K562 (cell line): ENCODE data around the gene NUB1. TPM values are rescaled to one million over a fixed set of nuclear protein-coding genes. Genes with fewer than 3 reads are reported as not detected.

Experiments
- ATAC-seq: fragments of 200-7000 bp; cut with Tn5 transposase; 3 replicates; pipeline ENCODE4 v1.9.1; 2020; ENCODE audit warnings: moderate library complexity
- BruUV-seq: library from RNA; stranded (reverse); fragments of 400-500 nt; replicated peaks from 2 replicates; lab custom pipeline; 2021; lab: Mats Ljungman, UMichigan
- CTCF ChIA-PET: fragments of 300-600 bp; formaldehyde crosslinking; extraction: SDS; loops from one replicate; lab custom pipeline; 2021; ENCODE audit warnings: low intra/inter-chr PET ratio; lab: Yijun Ruan, JAX
- POLR2A ChIA-PET: fragments of 300-600, 350-650 bp; sonication (Branson Sonifier 250); formaldehyde crosslinking; extraction: SDS; loops from one replicate; lab custom pipeline; 2021; ENCODE audit warnings: antibody characterized with exemption, inconsistent platforms; lab: Yijun Ruan, JAX
- DNase-seq, 4 experiments: peaks; one replicate each; pipeline versions ENCODE4 v3.0.0 to v3.0.0-alpha.2; 2011 to 2018; ENCODE audit warnings: low spot score in 3 of 4, mixed read lengths in 3 of 4; ENCODE audit errors: extremely low read depth in 1 of 4
- FAIRE-seq: peaks from 2 replicates; lab custom pipeline; 2011; peaks lifted over from hg19 to GRCh38; lab: Jason Lieb, UNC
- H2AFZ ChIP-seq: 2 replicates; pipeline ENCODE4 v1.6.0; 2011; ENCODE audit warnings: low read depth, low read length, control low read depth, inconsistent platforms
- H3K27ac ChIP-seq: fragments of 200-600 bp; 3 replicates; pipeline ENCODE4 v1.8.0; 2011; ENCODE audit warnings: low read depth, mild to moderate bottlenecking, control low read depth, inconsistent platforms, low read length, moderate library complexity, mixed read lengths; ENCODE audit errors: extremely low read depth
- H3K27me3 ChIP-seq, 2 experiments: fragments of 300-600 bp in 1 of 2; 2 replicates in 1 of 2; 3 replicates in 1 of 2; pipeline versions ENCODE4 v1.6.0 to v1.8.0; 2011; ENCODE audit warnings: inconsistent platforms in 2 of 2, low read length in 2 of 2, mild to moderate bottlenecking in 1 of 2, mixed read lengths in 1 of 2, moderate library complexity in 1 of 2; ENCODE audit not compliant: control insufficient read depth in 2 of 2, insufficient read depth in 2 of 2
- H3K36me3 ChIP-seq: fragments of 300-600 bp; 3 replicates; pipeline ENCODE4 v1.8.0; 2011; ENCODE audit warnings: mild to moderate bottlenecking, low read length, inconsistent platforms; ENCODE audit not compliant: control insufficient read depth, insufficient read depth
- H3K4me1 ChIP-seq, 2 experiments: fragments of 200-600 bp in 1 of 2; replicated peaks in 1 of 2; 2 replicates in 1 of 2; 3 replicates in 1 of 2; pipeline versions ENCODE4 v1.5.1 to v1.8.0; 2011; ENCODE audit warnings: inconsistent platforms in 2 of 2, low read length in 2 of 2, mild to moderate bottlenecking in 1 of 2, mixed read lengths in 1 of 2, moderate library complexity in 1 of 2; ENCODE audit not compliant: control insufficient read depth in 2 of 2, insufficient read depth in 2 of 2
- H3K4me2 ChIP-seq: 2 replicates; pipeline ENCODE4 v1.6.1; 2011; ENCODE audit warnings: low read length, control low read depth, inconsistent platforms, mixed read lengths; ENCODE audit not compliant: insufficient read depth
- H3K4me3 ChIP-seq: fragments of 200-600 bp; sonication (generic), shearing (Covaris generic); 2 replicates; pipeline ENCODE4 v1.5.1; 2016; ENCODE audit warnings: control low read depth, inconsistent platforms
- H3K79me2 ChIP-seq: fragments of 200-600 bp; 3 replicates; pipeline ENCODE4 v1.8.0; 2011; ENCODE audit warnings: low read length, inconsistent platforms; ENCODE audit not compliant: control insufficient read depth, insufficient read depth
- H3K9ac ChIP-seq, 2 experiments: 2 replicates each; pipeline versions ENCODE4 v1.6.0 to v1.6.1; 2011; ENCODE audit warnings: low read depth in 2 of 2, low read length in 2 of 2, control low read depth in 1 of 2, inconsistent platforms in 1 of 2, mild to moderate bottlenecking in 1 of 2, mixed read lengths in 1 of 2; ENCODE audit not compliant: insufficient read depth in 1 of 2
- H3K9me1 ChIP-seq: one replicate; pipeline ENCODE4 v1.6.0; 2011; ENCODE audit warnings: inconsistent platforms, mild to moderate bottlenecking, low read length, moderate library complexity; ENCODE audit not compliant: control insufficient read depth, insufficient read depth
- H3K9me3 ChIP-seq: replicated peaks from 2 replicates; pipeline ENCODE4 v1.5.1; 2011; ENCODE audit warnings: low read depth, low read length, inconsistent platforms; ENCODE audit not compliant: control insufficient read depth, insufficient read depth
- H4K20me1 ChIP-seq: replicated peaks from 2 replicates; pipeline ENCODE4 v1.6.1; 2011; ENCODE audit warnings: low read length, inconsistent platforms, mixed read lengths; ENCODE audit not compliant: control insufficient read depth, insufficient read depth
- ATF7 ChIP-seq: fragments of 450-650 bp; IDR thresholded peaks from 2 replicates; pipeline ENCODE4 v1.7.1; 2014; ENCODE audit warnings: mild to moderate bottlenecking, moderate library complexity
- CTBP1 ChIP-seq: fragments of 450-650 bp; IDR thresholded peaks from 2 replicates; pipeline ENCODE4 v1.6.1; 2016; ENCODE audit warnings: borderline replicate concordance
- E2F3 ChIP-seq: fragments of 250-450 bp; sonication (Bioruptor Pico); IDR thresholded peaks from 2 replicates; pipeline ENCODE4 v1.4.0; 2020; ENCODE audit warnings: mild to moderate bottlenecking
- GTF2F1 ChIP-seq: IDR thresholded peaks from 2 replicates; pipeline ENCODE4 v1.6.1; 2011; ENCODE audit warnings: low read depth, low read length, improper control_type of control experiment
- NUFIP1 ChIP-seq: fragments of 450-650 bp; IDR thresholded peaks from 2 replicates; pipeline ENCODE4 v1.6.1; 2018; ENCODE audit not compliant: partially characterized antibody
- RB1 ChIP-seq: fragments of 450-650 bp; IDR thresholded peaks from 2 replicates; pipeline ENCODE4 v1.6.1; 2017; ENCODE audit warnings: low read depth, mild to moderate bottlenecking
- SOX6 ChIP-seq: fragments of 450-650 bp; IDR thresholded peaks from 2 replicates; pipeline ENCODE4 v1.6.1; 2014; ENCODE audit warnings: mild to moderate bottlenecking
- ZNF23 ChIP-seq: fragments of 250-450 bp; sonication (Bioruptor Pico); IDR thresholded peaks from 2 replicates; pipeline ENCODE4 v1.4.0; 2020; ENCODE audit warnings: mild to moderate bottlenecking
- ZNF398 ChIP-seq: fragments of 250-450 bp; sonication (Bioruptor Pico); IDR thresholded peaks from 2 replicates; pipeline ENCODE4 v1.8.0; 2021; ENCODE audit warnings: moderate library complexity, mild to moderate bottlenecking, inconsistent platforms
- ZNF609 ChIP-seq: sonication (generic); formaldehyde crosslinking; IDR thresholded peaks from 2 replicates; pipeline ENCODE4 v1.8.1; 2023; ENCODE audit warnings: missing genetic modification reagents, mild to moderate bottlenecking, borderline replicate concordance
- WGBS: fragments of 100-300 bp; shearing (Covaris generic); methylation state at CpG from one replicate; pipeline ENCODE4 v1.1.6; 2016; ENCODE audit warnings: low coverage, mixed read lengths; ENCODE audit not compliant: insufficient coverage; ENCODE audit errors: missing lambda C conversion rate; 5-methylcytosine and 5-hydroxymethylcytosine counted together
- in situ Hi-C: fragments of 300-500 bp; cut with MboI; formaldehyde crosslinking; loops from 4 replicates; pipeline ENCODE4 v1.15.0; 2018; ENCODE audit warnings: inconsistent platforms, mixed read lengths
- intact Hi-C: fragments of 100-400 bp; cut with micrococcal nuclease; formaldehyde crosslinking; loops from 2 replicates; pipeline ENCODE4 v1.14.2; 2022
- polyA plus RNA-seq, 8 experiments: library from polyadenylated mRNA; depleted of rRNA in 4 of 8; stranded (reverse) in 5 of 8; unstranded in 3 of 8; fragments of >200 nt; fragmentation: Nextera tagmentation in 2 of 8; fragmentation: Illumina TruSeq in 1 of 8; extraction: Ambion mirVana in 2 of 8; extraction: Trizol in 1 of 8; gene quantifications; 2 replicates each; pipeline versions ENCODE4 v1.2.1 to v1.2.3, GENCODE V29; 2011 to 2014; ENCODE audit warnings: inconsistent platforms in 1 of 8, missing spikeins in 1 of 8
- total RNA-seq, 7 experiments: library from RNA; depleted of rRNA in 6 of 7; stranded (reverse); fragments of >200 nt in 6 of 7; fragmentation: Illumina TruSeq in 2 of 7; extraction: Trizol in 2 of 7; gene quantifications; 2 replicates each; pipeline versions ENCODE4 v1.2.1 to v1.2.3, GENCODE V29; 2011 to 2021; ENCODE audit warnings: low replicate concordance in 1 of 7
- TF ChIP-seq, protein P1 (sequence below): IDR thresholded peaks from 3 replicates; pipeline ENCODE4 v1.6.1; 2011; ENCODE audit warnings: borderline replicate concordance, mild to moderate bottlenecking, moderate library complexity; ENCODE audit not compliant: insufficient read length; ENCODE audit errors: extremely low read depth

NUB1 gene
- total and polyA plus RNA-seq, 9 of the 15 experiments (the other 6 are each of a cell fraction or from before 2014, with no cell fraction given) = 43.2 to 159 (median 85.2) TPM

DNA sequence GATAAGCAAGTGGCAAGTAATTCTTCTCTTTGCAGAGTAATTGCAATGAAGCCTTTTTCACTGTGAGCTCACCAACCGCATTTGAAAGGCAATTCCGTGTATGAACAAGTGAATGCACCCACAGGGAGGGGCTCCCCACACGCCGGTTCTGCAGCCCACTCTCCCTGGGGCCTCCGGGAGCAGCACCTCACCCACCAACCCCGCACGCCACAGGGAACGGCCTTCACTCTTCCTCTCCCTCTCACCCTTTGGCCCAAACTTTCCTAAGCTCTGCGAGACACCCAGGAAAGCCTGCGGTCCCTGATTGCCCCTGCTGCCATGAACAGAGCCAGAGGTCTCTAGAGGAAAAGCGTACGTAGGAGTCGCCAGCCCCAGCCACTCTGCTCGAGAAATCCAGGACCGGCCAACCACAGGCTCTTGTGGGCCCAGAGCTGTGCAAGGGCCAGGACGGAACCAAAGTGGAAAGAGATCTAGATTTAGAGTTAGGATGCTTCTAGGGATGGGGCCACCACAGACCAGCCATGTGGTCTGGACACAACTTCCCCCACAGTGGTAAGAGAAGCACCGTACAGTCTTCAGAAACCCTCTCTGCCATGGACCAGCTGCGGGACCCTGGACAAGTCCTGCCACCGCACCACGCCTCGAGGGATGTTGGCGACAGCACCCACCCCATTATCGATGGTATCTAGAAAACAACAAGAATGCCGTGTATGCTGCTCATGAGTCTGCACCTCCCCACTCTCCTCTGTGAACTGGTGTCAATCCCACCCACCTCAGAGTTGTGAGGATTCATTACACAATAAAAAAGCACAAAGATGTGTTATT lies 64.7 kb downstream of the NUB1 start:
- no TSS peak for BruUV-seq
- Histone ChIP-seq H2AFZ (peak overlapping the region; percentile 86), H3K4me2 (no peak overlapping the region), H3K4me3 (no peak overlapping the region), H3K9me3 (no peaks in the 10 kb centered on the region; the same call in 1 of the 2 replicates), H3K9ac (peak overlapping the region in 1 of 2 experiments; percentile 75; a peak in 2 of 4 replicates), H3K9me1 (no peaks in the 10 kb centered on the region), H3K79me2 (no peaks in the 10 kb centered on the region), H3K27me3 (peaks cover 0 to 3% of the 10 kb centered on the region in 2 experiments; a peak in 1 of 5 replicates), H3K4me1 (peaks cover 31 to 50% of the 10 kb centered on the region in 2 experiments), H3K27ac (no peak overlapping the region), H4K20me1 (no peaks in the 10 kb centered on the region), H3K36me3 (no peaks in the 10 kb centered on the region)
- in situ Hi-C loops = no loop called here
- ATAC-seq (no peak), FAIRE-seq (no peak), DNase-seq (no peak)
- WGBS = 67% methylated on average over 24 of the region's 24 CpGs
- CTCF ChIA-PET = no interaction called here
- intact Hi-C loops = no loop called here
- POLR2A ChIA-PET = interaction anchor here (0.6 kb wide), 1 partner anchor 1013 kb away, joined by 4 read pairs; no protein-coding TSS in a partner anchor
- TF ChIP-seq ATF7 (no peak), NUFIP1 (no peak), ZNF398 (CRISPR knock-in tag) (no peak), RB1 (no peak), ZNF609 (CRISPR knock-in tag) (no peak), CTBP1 (no peak), E2F3 (CRISPR knock-in tag) (no peak), ZNF23 (CRISPR knock-in tag) (no peak), GTF2F1 (no peak), SOX6 (no peak)
- TF ChIP-seq, protein P1, sequence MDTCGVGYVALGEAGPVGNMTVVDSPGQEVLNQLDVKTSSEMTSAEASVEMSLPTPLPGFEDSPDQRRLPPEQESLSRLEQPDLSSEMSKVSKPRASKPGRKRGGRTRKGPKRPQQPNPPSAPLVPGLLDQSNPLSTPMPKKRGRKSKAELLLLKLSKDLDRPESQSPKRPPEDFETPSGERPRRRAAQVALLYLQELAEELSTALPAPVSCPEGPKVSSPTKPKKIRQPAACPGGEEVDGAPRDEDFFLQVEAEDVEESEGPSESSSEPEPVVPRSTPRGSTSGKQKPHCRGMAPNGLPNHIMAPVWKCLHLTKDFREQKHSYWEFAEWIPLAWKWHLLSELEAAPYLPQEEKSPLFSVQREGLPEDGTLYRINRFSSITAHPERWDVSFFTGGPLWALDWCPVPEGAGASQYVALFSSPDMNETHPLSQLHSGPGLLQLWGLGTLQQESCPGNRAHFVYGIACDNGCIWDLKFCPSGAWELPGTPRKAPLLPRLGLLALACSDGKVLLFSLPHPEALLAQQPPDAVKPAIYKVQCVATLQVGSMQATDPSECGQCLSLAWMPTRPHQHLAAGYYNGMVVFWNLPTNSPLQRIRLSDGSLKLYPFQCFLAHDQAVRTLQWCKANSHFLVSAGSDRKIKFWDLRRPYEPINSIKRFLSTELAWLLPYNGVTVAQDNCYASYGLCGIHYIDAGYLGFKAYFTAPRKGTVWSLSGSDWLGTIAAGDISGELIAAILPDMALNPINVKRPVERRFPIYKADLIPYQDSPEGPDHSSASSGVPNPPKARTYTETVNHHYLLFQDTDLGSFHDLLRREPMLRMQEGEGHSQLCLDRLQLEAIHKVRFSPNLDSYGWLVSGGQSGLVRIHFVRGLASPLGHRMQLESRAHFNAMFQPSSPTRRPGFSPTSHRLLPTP = no peak
